Aortic smooth muscle cell (primary cell): ENCODE measurements around the gene PRG3. TPM values are rescaled to one million over a fixed set of nuclear protein-coding genes. Genes with fewer than 3 reads are reported as not detected.

Experiments
- total RNA-seq: library from RNA; depleted of rRNA; stranded (reverse); fragments of >200 nt; gene quantifications from 2 replicates; pipeline ENCODE4 v1.2.3, GENCODE V29; 2014

PRG3 gene
- total RNA-seq = not detected in 2 replicates

DNA sequence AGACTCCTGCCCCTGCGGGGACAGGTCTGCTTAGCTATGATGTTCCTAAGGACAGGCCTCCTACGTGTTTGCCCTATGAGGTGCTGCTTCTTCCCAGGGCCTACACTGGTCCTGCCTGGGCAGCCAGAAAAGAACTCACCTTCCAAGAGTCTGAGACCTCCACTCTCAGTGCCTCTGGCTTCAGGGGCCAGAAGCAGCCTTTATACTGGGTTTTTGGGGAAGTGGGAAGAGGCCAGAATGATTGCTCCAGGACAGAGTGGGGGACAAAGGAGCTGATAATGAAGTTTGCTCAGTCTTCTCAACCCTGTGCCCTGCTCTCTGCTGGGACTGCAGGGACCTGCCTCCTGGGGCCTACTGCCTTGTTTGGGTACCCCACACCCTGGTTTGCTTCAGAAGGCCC is at the start of gene PRG3:
Gene PRG3, minus strand, starts transcription at position 176 of the 400 bp plus-strand sequence. CDS start 442 bp downstream, outside the sequence.

GRCh38 chr11:57426929-57427726 is 46.2 kb upstream of the PRG3 start, which contains the start of gene SLC43A3:
SLC43A3 (minus strand) TSS chr11:57427121; CDS start chr11:57426172, 949 bp downstream.

GRCh38 chr11:57390535-57390934 is 9.6 kb upstream of the PRG3 start, which contains the start of gene PRG2:
PRG2 (minus strand) TSS chr11:57390650; CDS start chr11:57389944, 706 bp downstream.

GRCh38 chr11:57338142-57338541 is 42.8 kb downstream of the PRG3 start, which contains the start of gene P2RX3:
P2RX3 (plus strand) TSS chr11:57338352; CDS start chr11:57338551, 199 bp downstream.

DNA sequence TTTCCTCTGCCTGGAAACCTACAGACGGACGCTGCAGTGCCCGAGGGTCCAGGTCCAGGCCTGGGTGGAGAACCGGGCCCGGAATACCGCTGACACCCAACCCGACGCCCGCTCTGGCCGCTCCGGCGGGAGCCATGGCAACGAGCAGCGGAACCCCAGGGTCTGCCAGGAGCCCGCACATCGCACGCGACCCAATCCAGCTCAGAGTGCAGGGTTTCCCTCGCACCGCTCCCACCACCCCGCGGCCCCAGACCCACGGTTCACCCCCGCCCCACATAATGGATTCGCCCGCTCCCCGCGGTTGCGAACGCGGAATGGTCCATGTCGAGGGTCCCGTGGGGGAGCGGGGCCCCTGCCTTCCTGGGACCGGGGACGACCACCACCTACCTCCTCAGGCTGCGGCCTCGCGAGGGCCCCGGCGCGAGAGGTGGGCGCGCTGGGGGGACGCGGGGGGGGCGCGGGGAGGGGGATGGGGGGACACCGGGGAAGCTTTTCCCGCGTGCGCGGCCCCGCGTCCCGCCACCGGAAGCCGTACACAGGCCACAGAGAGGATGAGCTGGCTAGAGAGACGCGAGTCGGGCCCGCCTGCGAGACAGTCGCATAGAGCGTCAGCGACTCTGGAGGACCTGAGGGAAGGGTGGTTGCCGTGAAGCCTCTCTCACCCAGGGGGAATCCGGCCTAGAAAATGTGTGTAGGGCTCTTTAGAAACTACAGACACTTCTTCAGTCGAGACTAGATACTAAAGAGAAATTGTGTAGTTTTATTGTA is 45.4 kb downstream of the PRG3 start, which contains the start of gene SSRP1:
Gene SSRP1, minus strand, starts transcription at position 550 of the 768 bp plus-strand sequence. CDS start 771 bp downstream, outside the sequence.

Other genes starting within 250 kb of the PRG3 start
- not detected in 2 replicates for gene LRRC55, start 199.2 kb downstream of the PRG3 start, total RNA-seq
- gene APLNR, start 143.9 kb downstream of the PRG3 start, total RNA-seq = 0.19 and 0.66 TPM in 2 replicates
- 57.5 and 73.6 TPM in 2 replicates for gene TNKS1BP1, start 56.2 kb downstream of the PRG3 start, total RNA-seq
- gene SSRP1, start 45.3 kb downstream of the PRG3 start, total RNA-seq = 63.7 and 83.0 TPM in 2 replicates
- not detected in 2 replicates for gene P2RX3, start 42.8 kb downstream of the PRG3 start, total RNA-seq
- not detected in 2 replicates for gene PRG2, start 9.5 kb upstream of the PRG3 start, total RNA-seq
- 10.3 and 16.4 TPM in 2 replicates for gene SLC43A3, start 46.0 kb upstream of the PRG3 start, total RNA-seq
- not detected in 2 replicates for gene RTN4RL2, start 79.4 kb upstream of the PRG3 start, total RNA-seq
- 6.2 and 8.3 TPM in 2 replicates for gene SLC43A1, start 134.6 kb upstream of the PRG3 start, total RNA-seq
- gene TIMM10, start 149.6 kb upstream of the PRG3 start, total RNA-seq = 50.9 and 68.6 TPM in 2 replicates
- gene SMTNL1, start 156.4 kb upstream of the PRG3 start, total RNA-seq = not detected in 2 replicates
- gene UBE2L6, start 186.5 kb upstream of the PRG3 start, total RNA-seq = 44.3 and 44.8 TPM in 2 replicates
- gene SERPING1, start 216.5 kb upstream of the PRG3 start, total RNA-seq = 6.3 and 9.5 TPM in 2 replicates